H9 (cell line): ENCODE data around the gene ODAD4. TPM values are rescaled to one million over a fixed set of nuclear protein-coding genes. Genes with fewer than 3 reads are reported as not detected.

Experiments
- DNase-seq: peaks from one replicate; pipeline ENCODE4 v3.0.0-alpha.2; 2017
- H2AFZ ChIP-seq: one replicate; pipeline ENCODE4 v1.6.1; 2013; ENCODE audit warnings: mild to moderate bottlenecking, low read length, control low read depth, moderate library complexity
- H2AK5ac ChIP-seq: 2 replicates; pipeline ENCODE4 v1.6.1; 2013; ENCODE audit warnings: low read length, control low read depth, mixed read lengths; ENCODE audit not compliant: insufficient read length
- H2BK120ac ChIP-seq: one replicate; pipeline ENCODE4 v1.6.1; 2013; ENCODE audit warnings: low read depth, mild to moderate bottlenecking, low read length, control low read depth, inconsistent platforms; ENCODE audit not compliant: poor library complexity, severe bottlenecking
- H2BK12ac ChIP-seq: 2 replicates; pipeline ENCODE4 v1.6.1; 2013; ENCODE audit warnings: low read length, control low read depth, mixed read lengths, low read depth; ENCODE audit not compliant: insufficient read length
- H2BK15ac ChIP-seq: 2 replicates; pipeline ENCODE4 v1.6.1; 2013; ENCODE audit warnings: low read depth, low read length, control low read depth
- H2BK20ac ChIP-seq: one replicate; pipeline ENCODE4 v1.6.1; 2013; ENCODE audit warnings: low read depth, mild to moderate bottlenecking, low read length, control low read depth, inconsistent platforms; ENCODE audit not compliant: poor library complexity, severe bottlenecking
- H2BK5ac ChIP-seq: 2 replicates; pipeline ENCODE4 v1.6.1; 2013; ENCODE audit warnings: low read length, control low read depth, mixed read lengths; ENCODE audit not compliant: insufficient read length
- H3K14ac ChIP-seq: 2 replicates; pipeline ENCODE4 v1.6.1; 2013; ENCODE audit warnings: low read length, control low read depth; ENCODE audit not compliant: insufficient read depth
- H3K18ac ChIP-seq: 2 replicates; pipeline ENCODE4 v1.6.1; 2013; ENCODE audit warnings: low read depth, mild to moderate bottlenecking, mixed read lengths, low read length, control low read depth; ENCODE audit not compliant: insufficient read length
- H3K23ac ChIP-seq: 2 replicates; pipeline ENCODE4 v1.6.1; 2013; ENCODE audit warnings: low read length, control low read depth, mixed read lengths, low read depth; ENCODE audit not compliant: insufficient read length
- H3K23me2 ChIP-seq: 2 replicates; pipeline ENCODE4 v1.6.1; 2013; ENCODE audit warnings: low read depth, mild to moderate bottlenecking, mixed read lengths, low read length, control low read depth; ENCODE audit not compliant: insufficient read length, poor library complexity, severe bottlenecking
- H3K27ac ChIP-seq: 2 replicates; pipeline ENCODE4 v1.5.1; 2013; ENCODE audit warnings: low read length, control low read depth, mixed read lengths, low read depth; ENCODE audit not compliant: insufficient read length
- H3K27me3 ChIP-seq: 2 replicates; pipeline ENCODE4 v1.6.1; 2013; ENCODE audit warnings: low read length, control low read depth, inconsistent platforms; ENCODE audit not compliant: insufficient read depth
- H3K4ac ChIP-seq: 2 replicates; pipeline ENCODE4 v1.6.1; 2013; ENCODE audit warnings: low read depth, mild to moderate bottlenecking, control low read depth, inconsistent platforms, low read length, moderate library complexity
- H3K4me1 ChIP-seq: 2 replicates; pipeline ENCODE4 v1.6.1; 2013; ENCODE audit warnings: low read length, control low read depth, inconsistent platforms; ENCODE audit not compliant: insufficient read depth
- H3K4me2 ChIP-seq: 2 replicates; pipeline ENCODE4 v1.6.1; 2013; ENCODE audit warnings: low read length, control low read depth, mixed read lengths; ENCODE audit not compliant: insufficient read length, insufficient read depth
- H3K56ac ChIP-seq: 2 replicates; pipeline ENCODE4 v1.6.1; 2013; ENCODE audit warnings: low read depth, mild to moderate bottlenecking, mixed read lengths, low read length, control low read depth; ENCODE audit not compliant: insufficient read length
- H3K79me1 ChIP-seq: 2 replicates; pipeline ENCODE4 v1.6.1; 2013; ENCODE audit warnings: low read depth, mild to moderate bottlenecking, moderate library complexity, low read length, control low read depth, inconsistent platforms; ENCODE audit not compliant: insufficient read depth, poor library complexity, severe bottlenecking
- H3K79me2 ChIP-seq: 2 replicates; pipeline ENCODE4 v1.6.1; 2013; ENCODE audit warnings: low read length, control low read depth, inconsistent platforms; ENCODE audit not compliant: insufficient read depth
- H3K9ac ChIP-seq: 2 replicates; pipeline ENCODE4 v1.6.1; 2013; ENCODE audit warnings: low read length, control low read depth, mixed read lengths; ENCODE audit not compliant: insufficient read length; ENCODE audit errors: extremely low read depth
- H3K9me3 ChIP-seq: one replicate; pipeline ENCODE4 v1.6.1; 2013; ENCODE audit warnings: low read depth, low read length, inconsistent platforms; ENCODE audit not compliant: control insufficient read depth
- H3T11ph ChIP-seq: one replicate; pipeline ENCODE4 v1.6.1; 2013; ENCODE audit warnings: mild to moderate bottlenecking, low read length, control low read depth, inconsistent platforms
- H4K20me1 ChIP-seq: one replicate; pipeline ENCODE4 v1.6.1; 2013; ENCODE audit not compliant: control insufficient read depth, insufficient read length, insufficient read depth
- H4K5ac ChIP-seq: 2 replicates; pipeline ENCODE4 v1.6.1; 2013; ENCODE audit warnings: low read depth, mild to moderate bottlenecking, mixed read lengths, low read length, control low read depth; ENCODE audit not compliant: insufficient read length
- H4K8ac ChIP-seq: replicated peaks from 2 replicates; pipeline ENCODE4 v1.6.1; 2013; ENCODE audit warnings: low read length, control low read depth, mixed read lengths, low read depth; ENCODE audit not compliant: insufficient read length
- H4K91ac ChIP-seq: 2 replicates; pipeline ENCODE4 v1.6.1; 2013; ENCODE audit warnings: low read depth, mild to moderate bottlenecking, moderate library complexity, mixed read lengths, low read length, control low read depth; ENCODE audit not compliant: insufficient read length
- H3K27ac Mint-ChIP-seq, 3 experiments: 2 replicates in 2 of 3; 3 replicates in 1 of 3; pipeline ENCODE4 v1.8.0; 2020 to 2021; ENCODE audit warnings: mixed read lengths in 3 of 3, mild to moderate bottlenecking in 1 of 3, moderate library complexity in 1 of 3
- H3K27me3 Mint-ChIP-seq: 2 replicates; pipeline ENCODE4 v1.8.0; 2021; ENCODE audit warnings: low read depth, mild to moderate bottlenecking, moderate library complexity, mixed read lengths
- H3K36me3 Mint-ChIP-seq, 3 experiments: 2 replicates in 2 of 3; 3 replicates in 1 of 3; pipeline ENCODE4 v1.8.0; 2020 to 2021; ENCODE audit warnings: low read depth in 3 of 3, mixed read lengths in 3 of 3; ENCODE audit not compliant: insufficient read depth in 1 of 3
- H3K4me1 Mint-ChIP-seq, 2 experiments: 2 replicates each; pipeline ENCODE4 v1.8.0; 2020; ENCODE audit warnings: mixed read lengths in 2 of 2
- H3K4me3 Mint-ChIP-seq, 2 experiments: 2 replicates in 1 of 2; 3 replicates in 1 of 2; pipeline ENCODE4 v1.8.0; 2020 to 2021; ENCODE audit warnings: mild to moderate bottlenecking in 2 of 2, mixed read lengths in 2 of 2, moderate library complexity in 1 of 2
- H3K9me3 Mint-ChIP-seq, 2 experiments: 2 replicates in 1 of 2; 3 replicates in 1 of 2; pipeline ENCODE4 v1.8.0; 2020; ENCODE audit warnings: mild to moderate bottlenecking in 2 of 2, mixed read lengths in 2 of 2, moderate library complexity in 1 of 2
- CTCF ChIP-seq: fragments of 200-600 bp; sonication (generic); conservative IDR thresholded peaks from 3 replicates; pipeline ENCODE4 v1.8.0; 2021; ENCODE audit warnings: antibody characterized with exemption, mild to moderate bottlenecking
- WGBS: extraction: QIAGEN DNeasy Blood & Tissue Kit; methylation state at CpG from one replicate; pipeline ENCODE4 v1.1.7; 2013; ENCODE audit warnings: missing lambda C conversion rate, low lambda C conversion rate, mixed read lengths; ENCODE audit not compliant: insufficient read length; ENCODE audit errors: extremely low coverage; 5-methylcytosine and 5-hydroxymethylcytosine counted together
- total RNA-seq: library from RNA; stranded (reverse); gene quantifications from 2 replicates; pipeline ENCODE4 v1.2.1, GENCODE V29; 2021

The ODAD4 gene
- total RNA-seq, 1 experiment from 2014 or later: 2.1 TPM

- no peak overlapping the region for H3K4me2 ChIP-seq
- no peak overlapping the region for H3K9ac ChIP-seq
- no peaks in the 10 kb centered on the region for H3K9me3 ChIP-seq
- Mint-ChIP-seq H3K9me3 (no peaks in the 10 kb centered on the region), H3K27ac (peak overlapping the region in 2 of 3 experiments; percentile 49 to 70; a peak in 2 of 7 replicates), H3K36me3 (peaks cover 65 to 90% (median 76%) of the 10 kb centered on the region in 3 experiments; a peak in 6 of 7 replicates), H3K4me3 (0 out of 5 replicates have a peak overlapping the region, but pooled peaks of 1 of the 2 experiments have one; percentile 23), H3K4me1 (peaks cover 22% of the 10 kb centered on the region in 2 experiments), H3K27me3 (no peaks in the 10 kb centered on the region)
- no peak overlapping the region for H2BK15ac ChIP-seq
- no CpG with 5 or more reads among the region's 13 CpGs for WGBS
- no peak overlapping the region for H2BK120ac ChIP-seq
- H3K79me1 ChIP-seq: peaks cover 13% of the 10 kb centered on the region
- peaks cover 28% of the 10 kb centered on the region; the same call in 1 of the 2 replicates for H3K79me2 ChIP-seq
- no peak overlapping the region for H4K8ac ChIP-seq
- no peak overlapping the region for H3T11ph ChIP-seq
- no peak overlapping the region for H2BK20ac ChIP-seq
- H2AK5ac ChIP-seq: no peak overlapping the region
- no peak overlapping the region for H2AFZ ChIP-seq
- no peak for DNase-seq
- no peak for TF ChIP-seq CTCF
- H4K5ac ChIP-seq: no peak overlapping the region
- H2BK12ac ChIP-seq: no peak overlapping the region
- no peaks in the 10 kb centered on the region for H3K23me2 ChIP-seq
- H3K4ac ChIP-seq: no peak overlapping the region
- H4K20me1 ChIP-seq: peaks cover 8% of the 10 kb centered on the region
- no peak overlapping the region for H4K91ac ChIP-seq
- no peak overlapping the region for H3K18ac ChIP-seq
- no peak overlapping the region for H3K14ac ChIP-seq
- no peak overlapping the region for H3K27ac ChIP-seq
- no peaks in the 10 kb centered on the region for H3K27me3 ChIP-seq
- H3K56ac ChIP-seq: no peak overlapping the region
- no peaks in the 10 kb centered on the region; the same call in 1 of the 2 replicates for H3K4me1 ChIP-seq
- H3K23ac ChIP-seq: no peak overlapping the region
- no peak overlapping the region for H2BK5ac ChIP-seq
Measured at GRCh38 chr17:41910701-41911391, 19.6 kb upstream of the ODAD4 start.
